GM19099 (cell line): ENCODE measurements around the gene PRDM8.
A peak's percentile ranks its signal among the peaks of the same experiment; 100 is the strongest.

Experiments
- POLR2A ChIP-seq: IDR thresholded peaks from 3 replicates; pipeline ENCODE4 v1.6.1; 2011; ENCODE audit warnings: low read depth; ENCODE audit not compliant: insufficient read length; ENCODE audit errors: extremely low read depth

The PRDM8 gene

DNA sequence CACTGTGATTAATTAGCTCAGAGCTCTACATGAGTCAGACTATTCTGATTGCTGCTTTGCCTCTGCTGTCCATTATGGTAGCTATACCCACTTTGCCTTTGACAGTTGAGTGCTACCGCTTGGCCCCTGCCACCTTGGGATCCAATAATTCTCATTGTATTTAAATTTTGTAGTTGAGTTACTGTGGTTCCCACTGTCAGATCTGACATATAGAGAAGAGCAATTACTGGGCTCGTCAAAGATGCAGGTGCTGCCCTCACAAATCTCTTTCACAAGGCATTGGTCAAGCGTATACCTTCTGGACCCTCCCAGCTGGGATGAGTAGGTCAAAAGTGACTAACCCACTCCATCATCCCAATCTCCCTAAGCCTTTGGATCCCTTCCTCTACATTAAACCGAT is 18.3 kb upstream of the PRDM8 start:
- TF ChIP-seq POLR2A: no peak

DNA sequence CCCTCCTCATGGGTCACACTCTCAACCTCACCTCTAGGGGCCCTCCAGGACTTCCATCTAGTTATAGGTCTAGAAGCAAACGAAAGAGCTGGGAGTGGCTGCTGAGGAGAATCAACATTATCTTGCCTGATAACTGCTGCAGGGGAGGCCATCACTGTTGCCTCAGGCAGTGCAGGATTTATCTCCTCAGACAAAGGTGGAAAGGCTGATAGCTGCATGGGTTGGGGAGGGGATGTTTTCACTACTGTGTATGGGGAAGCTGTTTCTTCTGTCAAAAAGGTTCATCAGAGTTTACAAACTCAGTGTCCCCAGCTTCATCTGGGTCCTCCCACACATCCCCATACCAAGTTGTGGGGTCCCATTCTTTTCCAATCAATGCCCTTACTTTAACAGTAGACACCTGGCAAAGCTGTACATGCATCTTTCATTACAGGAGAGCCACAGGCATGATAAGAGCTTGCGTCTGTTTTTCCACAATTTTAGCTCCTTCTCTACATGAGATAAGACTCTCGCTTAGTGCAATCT is 17.6 kb upstream of the PRDM8 start:
- no peak for TF ChIP-seq POLR2A

DNA sequence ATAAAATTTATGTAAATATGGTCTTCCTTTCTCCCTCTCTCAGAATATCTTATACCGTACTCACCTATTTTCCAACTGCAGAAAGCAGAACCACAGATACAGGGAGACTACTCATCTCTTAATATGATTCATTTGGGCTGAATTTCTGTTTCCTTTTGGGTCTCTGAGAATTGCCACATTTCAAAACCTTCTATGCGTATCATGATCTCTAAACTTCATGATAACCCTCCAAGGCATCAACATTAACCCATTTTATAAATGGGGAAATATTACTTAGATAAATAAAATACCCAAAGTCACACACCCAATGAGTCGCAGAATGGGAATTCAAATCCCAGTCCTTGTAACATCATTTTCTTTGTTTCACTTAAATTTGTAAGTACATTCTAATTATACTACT is 16.6 kb upstream of the PRDM8 start:
- TF ChIP-seq POLR2A: no peak

DNA sequence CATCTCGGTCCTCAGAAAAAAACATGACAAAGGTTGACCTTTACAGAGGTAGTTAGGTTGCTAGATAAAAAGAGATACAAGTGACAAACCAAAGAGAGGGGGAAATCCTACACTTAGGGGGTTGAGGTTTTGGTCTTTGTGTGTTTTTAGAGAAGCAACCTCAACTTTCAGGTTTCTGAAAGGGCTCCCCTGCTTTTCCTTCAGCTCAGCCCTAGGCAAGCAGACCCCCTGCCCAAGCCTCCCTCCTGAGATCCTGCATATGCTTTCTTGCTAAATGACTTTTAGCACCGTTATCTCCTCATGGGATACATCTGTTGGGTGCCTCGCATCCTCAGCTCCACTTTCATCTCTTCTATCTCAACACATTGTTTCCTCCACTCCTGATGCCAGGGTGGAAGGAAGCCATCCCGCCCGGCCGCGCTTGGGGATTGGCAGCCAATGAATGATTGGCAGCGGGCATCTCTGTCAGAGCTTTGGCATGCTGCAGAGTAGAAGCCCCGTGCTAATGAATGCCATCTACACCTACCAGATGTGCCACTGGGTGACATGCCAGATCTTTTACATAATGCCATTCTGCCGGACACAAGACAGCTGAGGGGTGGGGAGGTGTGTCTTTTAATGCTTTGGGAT is 15.0 kb upstream of the PRDM8 start:
- no peak for TF ChIP-seq POLR2A

DNA sequence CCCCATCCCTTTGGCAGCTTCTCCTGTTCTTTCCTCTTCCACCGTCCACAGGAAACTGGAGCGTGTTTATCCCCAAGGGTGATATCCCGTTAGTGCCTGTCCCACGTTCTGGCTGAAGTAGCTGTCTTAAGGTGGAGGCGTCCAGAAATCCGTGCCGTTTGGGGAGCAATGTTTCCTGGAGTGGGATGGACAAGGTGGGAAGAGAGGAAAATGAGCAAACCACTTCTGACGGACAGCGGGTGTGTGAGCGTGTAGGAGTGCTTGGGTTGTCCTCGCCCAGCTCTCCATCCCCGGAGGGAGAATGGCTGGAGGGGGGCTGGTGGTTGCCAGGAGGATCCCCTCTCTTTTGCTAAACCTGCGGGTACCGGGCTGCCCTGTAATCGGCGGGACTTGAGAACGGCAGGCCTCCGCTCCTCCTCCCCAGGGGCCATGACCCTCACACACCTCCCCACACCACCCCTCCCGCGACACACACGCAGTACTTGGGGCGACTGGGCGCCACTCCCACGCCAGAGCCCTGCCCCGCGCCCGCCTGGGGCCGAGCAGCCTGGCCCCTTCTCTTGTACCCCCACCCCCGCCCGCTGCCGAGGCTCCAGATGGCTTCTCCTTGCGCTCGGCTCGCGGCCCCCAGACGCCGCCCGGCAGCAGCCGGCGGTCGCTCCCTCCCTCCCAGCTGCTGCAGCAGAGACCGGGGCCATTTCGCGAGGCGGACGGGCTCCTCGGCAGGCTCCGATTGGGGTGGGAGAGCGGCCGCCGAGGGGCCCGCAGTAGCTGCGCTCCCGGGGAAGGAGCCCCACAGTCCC is 13.9 kb upstream of the PRDM8 start:
- TF ChIP-seq POLR2A: no peak

DNA sequence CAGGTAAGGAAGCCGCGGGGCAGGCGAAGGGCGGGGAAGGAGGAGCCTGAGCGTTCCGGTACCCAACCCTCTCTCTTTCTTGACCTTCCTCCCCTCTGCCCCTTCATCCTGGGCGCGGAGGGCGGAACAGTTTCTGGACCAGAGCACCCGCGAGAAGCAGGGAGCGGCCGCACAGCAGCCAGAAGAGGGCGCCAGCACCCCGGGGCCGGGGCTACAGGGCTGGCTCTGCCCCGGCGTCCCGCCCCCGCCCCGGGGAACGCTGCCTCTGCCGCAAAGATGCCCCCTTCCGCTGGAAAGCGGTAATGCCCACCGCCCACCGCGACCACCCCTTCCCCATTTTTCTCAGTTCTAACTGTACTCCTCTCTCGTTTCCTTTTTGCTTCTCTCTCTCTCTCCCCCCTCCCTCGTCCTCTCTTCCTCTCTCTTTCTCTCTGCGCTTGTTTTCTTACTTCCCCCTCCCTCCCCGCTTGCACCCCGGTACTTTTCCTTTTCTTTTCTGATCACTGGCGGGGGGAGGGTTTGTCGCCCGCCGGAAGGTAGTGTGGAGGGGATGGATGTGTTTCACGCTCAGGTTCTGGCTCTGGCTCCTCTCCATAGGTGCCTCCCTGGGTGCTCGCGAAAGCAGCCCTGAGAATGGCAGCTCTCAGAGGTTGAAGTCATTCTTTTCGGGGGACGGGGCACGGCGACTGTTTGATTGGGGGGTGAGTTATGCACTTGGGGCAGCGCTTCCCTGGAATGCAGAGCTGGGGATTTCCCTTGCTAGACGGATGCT is 13.1 kb upstream of the PRDM8 start:
- peak; percentile 17 for TF ChIP-seq POLR2A

DNA sequence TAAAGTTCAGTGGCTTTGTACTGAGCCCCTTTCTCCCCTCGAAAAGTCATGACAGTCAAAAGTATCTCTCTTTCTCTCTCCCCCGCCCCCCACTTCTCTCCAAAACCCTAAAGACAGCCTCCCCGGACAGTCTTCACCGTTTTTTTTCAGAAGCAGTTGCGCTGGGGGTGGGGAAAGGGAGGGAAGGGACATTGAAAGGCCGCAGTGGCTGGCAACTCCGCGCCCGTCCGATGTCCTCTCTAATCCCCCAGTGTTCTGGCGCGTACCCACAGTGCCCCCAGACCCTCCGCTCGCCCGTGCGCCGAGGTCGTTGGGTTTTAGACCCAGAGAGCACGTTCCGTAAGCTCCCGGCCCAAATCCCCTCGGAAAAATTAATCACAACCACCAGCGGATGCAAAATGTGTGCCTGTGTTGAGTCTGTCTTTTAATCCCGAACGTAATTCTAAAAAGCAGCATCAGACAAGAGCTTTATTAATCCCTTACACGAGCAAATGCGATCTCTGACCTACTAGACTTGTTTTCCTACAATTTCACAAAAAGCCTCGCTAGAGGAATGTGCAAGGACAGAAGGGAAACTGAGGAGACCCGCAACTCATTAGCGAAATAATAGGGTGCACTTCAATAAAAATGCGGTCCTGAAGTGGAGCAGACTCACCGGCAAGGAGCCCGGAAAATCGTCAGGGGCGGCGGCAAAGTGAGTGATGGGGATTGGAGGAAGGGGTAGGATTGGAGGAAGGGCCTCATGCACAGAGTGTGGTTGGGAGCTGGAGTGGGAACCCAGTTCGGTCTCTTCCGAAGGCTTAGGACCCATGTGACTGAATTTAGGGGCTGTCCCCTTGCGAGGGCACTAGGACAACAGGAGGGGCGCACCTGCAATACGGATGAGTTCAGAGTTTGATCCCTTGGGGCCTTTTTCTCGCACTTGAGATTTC is 12.2 kb upstream of the PRDM8 start:
- TF ChIP-seq POLR2A: no peak

DNA sequence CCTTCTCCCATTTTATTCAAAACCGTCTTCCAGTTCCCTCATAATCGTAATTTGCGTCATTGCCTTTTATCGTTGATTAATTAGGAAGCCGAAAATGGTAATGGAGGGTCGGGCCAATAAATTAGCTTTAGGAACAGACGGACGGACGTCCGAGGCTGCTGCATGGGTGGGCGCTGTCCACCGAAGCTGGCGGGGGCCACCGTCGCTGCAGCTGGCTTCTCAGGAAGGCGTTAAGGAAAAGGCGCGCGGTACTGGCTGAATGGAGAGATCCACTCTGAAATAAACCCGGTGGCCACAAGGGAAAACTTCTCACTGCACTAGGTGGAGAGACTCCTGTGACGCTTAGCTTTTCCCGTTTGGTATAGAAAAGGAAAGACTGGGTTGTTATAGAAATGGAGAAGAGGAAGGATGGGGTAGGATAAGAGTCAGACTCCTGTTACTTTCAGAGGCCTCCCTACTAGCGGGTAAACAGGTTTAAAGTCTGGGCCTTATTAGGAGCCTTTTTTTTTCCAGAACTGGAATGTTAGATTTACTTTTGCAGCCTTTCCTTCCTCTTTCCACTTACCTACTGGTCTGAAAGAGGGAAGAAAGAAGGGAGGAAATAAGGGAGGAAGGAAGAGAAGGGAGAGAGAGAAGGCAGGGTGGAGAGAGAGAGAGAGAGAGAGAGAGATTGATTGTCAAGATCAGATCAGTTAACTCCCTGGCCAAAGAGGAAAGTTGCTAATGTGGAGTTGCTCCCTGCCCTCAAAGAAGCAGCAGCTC is 11.3 kb upstream of the PRDM8 start:
- no peak for TF ChIP-seq POLR2A

DNA sequence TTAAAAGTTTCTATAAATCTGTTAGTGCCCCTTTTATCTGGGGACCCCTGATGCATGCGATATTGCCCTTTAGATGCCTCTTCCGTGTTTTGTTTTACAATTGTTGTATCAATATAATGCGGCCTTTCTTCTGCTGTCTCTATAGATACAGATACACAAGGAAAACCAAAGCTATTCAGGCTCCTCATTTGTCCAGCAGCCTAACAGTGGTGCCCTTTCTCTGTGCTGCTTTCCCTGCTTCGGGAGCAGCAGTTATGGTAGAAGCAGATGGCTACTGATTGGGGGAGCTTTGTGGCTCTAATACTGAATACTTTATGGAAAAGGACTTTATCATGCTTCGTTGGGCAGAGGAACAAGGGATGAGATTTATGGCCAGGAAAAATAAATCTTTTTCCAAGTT is 10.6 kb upstream of the PRDM8 start:
- no peak for TF ChIP-seq POLR2A

DNA sequence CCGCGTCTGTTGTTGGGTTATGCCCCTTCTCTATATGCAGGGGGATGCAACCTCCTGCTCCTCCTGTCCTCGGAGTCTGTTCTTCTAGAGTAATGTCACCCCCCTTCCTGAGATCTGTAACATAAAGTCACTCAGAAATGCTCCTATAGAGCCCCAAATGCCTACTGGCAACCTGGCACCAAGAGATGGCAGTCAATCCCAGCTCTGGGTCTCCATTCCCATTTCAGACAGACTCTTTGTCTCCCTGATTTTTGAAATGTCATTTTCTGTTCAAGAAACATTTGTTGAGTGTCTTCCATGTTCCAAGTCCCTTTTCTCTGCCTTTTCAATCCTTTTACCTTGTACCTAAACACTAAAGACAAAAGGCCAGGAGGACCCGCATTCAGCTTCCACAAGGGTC is 9.6 kb upstream of the PRDM8 start:
- no peak for TF ChIP-seq POLR2A

DNA sequence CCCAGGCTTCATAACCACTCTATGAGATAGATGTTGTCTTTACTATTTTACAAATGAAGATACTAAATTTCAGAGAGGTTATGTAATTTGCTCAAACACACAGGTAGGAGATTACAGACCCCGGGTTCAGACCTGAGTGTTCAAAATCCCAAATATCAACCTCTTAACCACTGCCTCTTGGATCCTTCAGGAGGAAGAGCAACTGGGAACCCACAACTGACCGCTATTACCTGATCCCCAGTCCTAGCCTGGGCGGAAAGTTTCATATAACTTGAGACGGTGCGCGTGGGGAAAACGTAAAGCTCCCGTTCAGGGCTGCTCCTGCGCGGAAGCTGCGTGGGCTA is 8.9 kb upstream of the PRDM8 start:
- TF ChIP-seq POLR2A: no peak

DNA sequence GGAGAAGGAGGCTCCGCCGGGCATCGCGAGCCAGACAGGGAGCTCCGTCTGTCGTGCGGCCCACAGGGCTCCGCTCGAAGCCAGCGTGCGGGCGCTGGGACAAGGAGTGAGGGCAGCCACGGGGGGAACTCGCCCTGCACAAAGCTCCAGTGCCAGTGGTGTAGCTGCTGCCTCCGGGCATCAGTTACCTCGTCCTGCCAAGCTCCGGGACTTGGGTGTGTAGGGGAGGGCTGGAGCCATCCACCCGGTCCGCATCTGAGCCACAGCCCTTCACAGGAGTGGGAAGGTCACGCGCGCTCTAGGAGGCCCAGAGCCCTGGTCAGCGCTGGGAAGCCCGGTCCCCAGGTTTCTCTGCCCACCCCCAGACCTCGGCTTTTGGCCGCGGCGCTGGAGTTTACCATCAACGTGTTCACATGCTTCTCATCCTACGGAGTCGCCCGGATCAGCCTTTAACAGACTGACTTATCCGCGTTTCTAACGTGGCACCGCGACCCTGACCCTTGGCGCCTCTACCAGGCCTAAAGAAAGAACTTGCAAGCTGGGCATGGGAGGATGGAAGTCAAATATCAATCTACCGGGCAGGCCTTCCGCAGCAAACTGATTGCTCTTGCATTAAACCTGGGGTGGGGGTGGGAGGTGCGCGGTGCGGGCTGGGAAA is 8.4 kb upstream of the PRDM8 start:
- no peak for TF ChIP-seq POLR2A

DNA sequence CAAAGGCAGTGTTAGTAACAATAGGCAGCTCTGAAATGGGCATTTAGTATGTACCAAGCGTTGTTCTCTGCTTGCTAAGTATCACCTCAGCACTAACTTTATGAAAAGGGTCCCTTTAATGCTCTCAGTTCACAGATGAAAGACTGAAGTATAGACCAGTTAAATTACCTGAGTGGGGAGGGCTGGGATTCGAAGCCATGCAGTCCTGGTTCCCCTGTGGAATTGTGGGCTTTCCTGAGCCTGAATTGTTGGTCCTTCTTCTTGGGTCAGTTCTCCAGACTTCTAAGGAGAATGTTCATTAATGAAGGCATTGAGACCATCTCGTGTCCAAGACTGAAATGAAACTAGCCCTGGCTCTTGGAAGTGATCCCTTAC is 7.7 kb upstream of the PRDM8 start:
- no peak for TF ChIP-seq POLR2A
